Esophagus squamous epithelium (tissue), 5 donors: Measurements from ENCODE around the gene CXCL11. TPM values are rescaled to one million over a fixed set of nuclear protein-coding genes. Genes with fewer than 3 reads are reported as not detected.

Experiments used
- DNase-seq: peaks from one replicate; lab custom pipeline; 2025; lab: John Stamatoyannopoulos, UW
- H3K27ac ChIP-seq, 4 donors: fragments of 200-600 bp; sonication (generic); one replicate each; pipeline ENCODE4 v1.5.1; 2016 to 2019; ENCODE audit warnings: mild to moderate bottlenecking in 1 of 4
- H3K27me3 ChIP-seq, 4 donors: fragments of 200-600 bp; sonication (generic); 1 replicate in 3 of 4; 2 replicates in 1 of 4; pipeline versions ENCODE4 v1.5.1 to v1.6.0; 2017 to 2021; ENCODE audit warnings: antibody characterized with exemption in 1 of 4
- H3K36me3 ChIP-seq, 3 donors: fragments of 200-600 bp; sonication (generic); one replicate each; pipeline ENCODE4 v1.5.1; 2016 to 2019
- H3K4me1 ChIP-seq, 3 donors: fragments of 200-600 bp; sonication (generic); one replicate each; pipeline ENCODE4 v1.5.1; 2017 to 2019
- H3K4me3 ChIP-seq, 4 donors: fragments of 200-600 bp; sonication (generic); 1 replicate in 3 of 4; 2 replicates in 1 of 4; pipeline ENCODE4 v1.5.1; 2016 to 2019; ENCODE audit warnings: mild to moderate bottlenecking in 2 of 4, moderate library complexity in 1 of 4
- H3K9me3 ChIP-seq, 3 donors: fragments of 200-600 bp; sonication (generic); one replicate each; pipeline ENCODE4 v1.5.1; 2016 to 2019
- POLR2A ChIP-seq, 4 donors: fragments of 450-650 bp; IDR thresholded peaks; one replicate each; pipeline ENCODE4 v1.6.1; 2017; ENCODE audit warnings: antibody characterized with exemption in 4 of 4, mild to moderate bottlenecking in 4 of 4, moderate library complexity in 3 of 4
- WGBS, 2 donors: methylation state at CpG; one replicate each; pipeline ENCODE4 v1.1.5; 2018; 5-methylcytosine and 5-hydroxymethylcytosine counted together
- intact Hi-C: fragments of 100-400 bp; cut with DNase I; formaldehyde crosslinking; loops from one replicate; pipeline ENCODE4 v1.15.0; 2022
- total RNA-seq, 4 donors: library from RNA; depleted of rRNA; stranded (reverse); fragments of >200 nt; gene quantifications; one replicate each; pipeline ENCODE4 v1.1.0, GENCODE V29; 2016
- TF ChIP-seq, protein P1 (sequence below), 6 experiments: fragments of 450-650 bp in 4 of 6; fragments of 200-600 bp in 2 of 6; sonication (generic) in 2 of 6; IDR thresholded peaks; one replicate each; pipeline ENCODE4 v1.5.1; 2016 to 2019; ENCODE audit warnings: antibody characterized with exemption in 6 of 6, mild to moderate bottlenecking in 4 of 6, moderate library complexity in 4 of 6
- donor health status: DM: yes; HTN: yes; CAD: no.

The CXCL11 gene
- total RNA-seq, 4 donors from 2014 or later = 0.26 TPM; not detected in 3

DNA sequence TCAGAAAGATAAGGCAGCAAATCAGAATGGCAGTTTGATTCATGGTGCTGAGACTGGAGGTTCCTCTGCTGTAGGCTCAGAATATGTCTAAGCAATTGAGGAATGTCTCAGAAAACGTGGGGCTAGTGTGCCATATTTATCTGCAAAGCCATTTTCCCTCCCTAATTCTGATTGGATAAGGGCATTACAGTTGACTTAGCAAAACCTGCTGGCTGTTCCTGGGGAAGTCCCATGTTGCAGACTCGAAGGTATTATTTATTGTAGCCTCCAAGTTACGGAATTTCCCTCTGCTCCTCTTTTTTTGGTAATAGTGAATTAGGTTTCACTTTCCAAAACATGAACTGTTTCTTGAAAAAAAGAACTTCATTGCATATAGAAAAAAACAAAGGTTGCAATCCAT lies 12.5 kb downstream of the CXCL11 start, which contains the start of gene CXCL10:
Gene CXCL10, minus strand, starts transcription at position 109 of the 400 bp plus-strand sequence. Its CDS starts 66 bp downstream, at position 43.
- Histone ChIP-seq H3K9me3 (no peaks in the 10 kb centered on the region), H3K36me3 (no peaks in the 10 kb centered on the region), H3K27ac (no peak within 1 kb of the TSS), H3K4me1 (peaks cover 0 to 8% (median 0%) of the 10 kb centered on the region in 3 donors), H3K27me3 (no peaks in the 10 kb centered on the region), H3K4me3 (no peak within 1 kb of the TSS)
- 4 to 10% methylated on average over 3 of the region's 3 CpGs for WGBS, 2 donors
- intact Hi-C loops = no loop called here
- no peak for DNase-seq
- no peak for TF ChIP-seq POLR2A (IDR thresholded peaks at IDR 0.05)
- TF ChIP-seq, protein P1, sequence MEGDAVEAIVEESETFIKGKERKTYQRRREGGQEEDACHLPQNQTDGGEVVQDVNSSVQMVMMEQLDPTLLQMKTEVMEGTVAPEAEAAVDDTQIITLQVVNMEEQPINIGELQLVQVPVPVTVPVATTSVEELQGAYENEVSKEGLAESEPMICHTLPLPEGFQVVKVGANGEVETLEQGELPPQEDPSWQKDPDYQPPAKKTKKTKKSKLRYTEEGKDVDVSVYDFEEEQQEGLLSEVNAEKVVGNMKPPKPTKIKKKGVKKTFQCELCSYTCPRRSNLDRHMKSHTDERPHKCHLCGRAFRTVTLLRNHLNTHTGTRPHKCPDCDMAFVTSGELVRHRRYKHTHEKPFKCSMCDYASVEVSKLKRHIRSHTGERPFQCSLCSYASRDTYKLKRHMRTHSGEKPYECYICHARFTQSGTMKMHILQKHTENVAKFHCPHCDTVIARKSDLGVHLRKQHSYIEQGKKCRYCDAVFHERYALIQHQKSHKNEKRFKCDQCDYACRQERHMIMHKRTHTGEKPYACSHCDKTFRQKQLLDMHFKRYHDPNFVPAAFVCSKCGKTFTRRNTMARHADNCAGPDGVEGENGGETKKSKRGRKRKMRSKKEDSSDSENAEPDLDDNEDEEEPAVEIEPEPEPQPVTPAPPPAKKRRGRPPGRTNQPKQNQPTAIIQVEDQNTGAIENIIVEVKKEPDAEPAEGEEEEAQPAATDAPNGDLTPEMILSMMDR (IDR thresholded peaks at IDR 0.05) = no peak

DNA sequence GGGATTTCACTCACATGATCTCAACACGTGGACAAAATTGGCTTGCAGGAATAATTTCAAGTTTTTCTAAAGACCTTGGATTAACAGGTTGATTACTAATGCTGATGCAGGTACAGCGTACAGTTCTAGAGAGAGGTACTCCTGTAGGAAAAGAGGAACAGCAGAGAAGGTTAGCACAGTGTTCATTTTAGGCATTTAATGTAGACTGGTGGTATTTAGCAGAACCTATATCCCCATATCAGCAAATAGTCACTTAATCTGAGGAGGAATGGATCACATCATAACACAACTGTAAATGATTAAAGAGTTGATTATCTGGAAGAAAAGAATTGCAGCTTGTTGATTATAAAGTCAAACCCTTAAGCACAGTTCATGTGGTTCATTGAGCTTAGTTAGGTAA lies 13.2 kb downstream of the CXCL11 start:
- Histone ChIP-seq H3K4me1 (peaks cover 0 to 3% (median 0%) of the 10 kb centered on the region in 3 donors), H3K4me3 (no peak overlapping the region), H3K9me3 (no peaks in the 10 kb centered on the region), H3K27ac (no peak overlapping the region), H3K36me3 (no peaks in the 10 kb centered on the region), H3K27me3 (no peaks in the 10 kb centered on the region)
- 76% methylated on average over 2 of the region's 2 CpGs for WGBS, 2 donors
- TF ChIP-seq POLR2A (IDR thresholded peaks at IDR 0.05) = no peak
- TF ChIP-seq, protein P1 (IDR thresholded peaks at IDR 0.05) = no peak
- intact Hi-C loops = no loop called here
- no peak for DNase-seq

DNA sequence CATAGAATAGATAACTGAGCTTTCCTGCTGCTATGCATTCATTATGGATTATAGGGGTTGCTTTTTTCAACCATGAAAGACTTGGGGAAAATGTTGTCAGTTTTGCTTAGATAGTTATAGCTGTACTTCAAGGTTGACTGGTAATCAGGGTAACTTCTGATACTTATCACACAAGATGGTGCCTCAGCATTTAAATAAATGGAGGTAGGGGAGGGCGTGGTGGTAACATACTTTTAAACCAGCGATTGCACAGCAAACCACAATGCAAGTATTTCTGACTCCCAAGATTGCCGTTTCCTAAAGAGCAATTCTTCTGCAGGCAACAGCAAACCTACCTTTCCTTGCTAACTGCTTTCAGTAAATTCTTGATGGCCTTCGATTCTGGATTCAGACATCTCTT lies 13.8 kb downstream of the CXCL11 start:
- Histone ChIP-seq H3K9me3 (no peaks in the 10 kb centered on the region), H3K27ac (no peak overlapping the region), H3K4me1 (peaks cover 0 to 3% (median 0%) of the 10 kb centered on the region in 3 donors), H3K36me3 (no peaks in the 10 kb centered on the region), H3K4me3 (no peak overlapping the region), H3K27me3 (no peaks in the 10 kb centered on the region)
- WGBS, 2 donors = 69 to 81% methylated on average over 4 of the region's 4 CpGs
- intact Hi-C loops = no loop called here
- DNase-seq = no peak
- TF ChIP-seq POLR2A (IDR thresholded peaks at IDR 0.05) = no peak
- TF ChIP-seq, protein P1 (IDR thresholded peaks at IDR 0.05) = no peak

DNA sequence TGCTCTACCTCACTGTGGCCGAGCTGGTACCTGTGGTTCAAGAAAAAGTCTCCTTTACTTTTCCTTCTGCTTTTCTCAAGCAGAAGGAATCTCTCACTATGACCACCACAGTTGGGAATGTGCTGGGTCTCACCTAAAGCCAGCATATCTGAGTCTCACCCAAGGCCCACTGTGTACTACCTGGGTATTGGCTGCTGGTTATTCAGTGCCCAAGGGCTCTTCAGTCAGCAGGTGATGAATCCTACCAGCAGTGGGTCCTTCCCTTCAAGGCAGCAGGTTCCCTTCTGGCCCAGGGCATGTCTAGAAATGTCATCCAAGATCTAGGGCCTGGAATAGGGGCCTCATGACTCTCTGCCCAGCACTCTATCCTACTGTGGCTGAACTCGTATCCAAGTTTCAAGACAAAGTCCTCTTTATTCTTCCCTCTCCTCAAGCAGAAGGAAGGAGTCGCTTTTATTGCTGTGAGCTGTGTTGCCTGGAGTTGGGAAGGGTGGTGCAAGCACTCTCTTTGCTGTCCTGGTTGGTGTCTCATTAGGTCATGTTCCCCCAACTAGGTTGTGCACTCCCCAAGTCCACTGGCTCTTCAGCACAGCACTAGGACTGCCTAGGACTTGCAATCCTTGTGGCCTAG lies 18.7 kb downstream of the CXCL11 start:
- no peaks in the 10 kb centered on the region for H3K36me3 ChIP-seq
- no peak overlapping the region for H3K27ac ChIP-seq
- no peaks in the 10 kb centered on the region for H3K27me3 ChIP-seq
- 90 to 94% methylated on average over 2 to 3 of the region's 3 CpGs for WGBS, 2 donors
- DNase-seq = no peak
- no peak overlapping the region for H3K4me3 ChIP-seq
- H3K9me3 ChIP-seq = no peaks in the 10 kb centered on the region
- H3K4me1 ChIP-seq = peaks cover under 1 to 9% (median 4%) of the 10 kb centered on the region in 3 donors
- intact Hi-C loops = no loop called here
- TF ChIP-seq POLR2A (IDR thresholded peaks at IDR 0.05) = no peak
- TF ChIP-seq, protein P1 (IDR thresholded peaks at IDR 0.05) = no peak

DNA sequence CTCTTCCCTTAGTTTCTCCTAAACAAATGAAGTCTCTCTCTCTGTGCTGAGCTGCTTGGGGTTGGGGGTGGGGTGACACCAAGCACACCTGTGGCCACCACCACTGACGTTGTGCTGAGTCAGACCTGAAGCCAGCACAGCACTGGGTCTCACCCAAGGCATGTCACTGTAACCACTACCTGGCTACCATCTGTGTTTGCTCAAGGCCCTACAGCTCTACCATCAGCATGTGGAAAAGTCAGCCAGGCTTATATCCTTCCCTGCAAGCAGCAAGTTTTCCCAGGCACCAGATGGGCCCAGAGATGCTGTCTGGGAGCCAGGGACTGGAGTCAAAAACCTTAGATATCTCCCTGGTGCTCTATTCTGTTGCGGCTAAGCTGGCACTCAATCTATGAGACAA lies 19.5 kb downstream of the CXCL11 start:
- no peaks in the 10 kb centered on the region for H3K27me3 ChIP-seq
- no peaks in the 10 kb centered on the region for H3K9me3 ChIP-seq
- TF ChIP-seq, protein P1 (IDR thresholded peaks at IDR 0.05) = no peak
- TF ChIP-seq POLR2A (IDR thresholded peaks at IDR 0.05) = no peak
- H3K27ac ChIP-seq = no peak overlapping the region
- H3K4me3 ChIP-seq = no peak overlapping the region
- intact Hi-C loops = no loop called here
- H3K36me3 ChIP-seq = no peaks in the 10 kb centered on the region
- DNase-seq = no peak
- WGBS, 2 donors = 79 to 88% methylated on average over 2 of the region's 2 CpGs
- H3K4me1 ChIP-seq = peaks cover 6 to 17% (median 11%) of the 10 kb centered on the region in 3 donors
